Measurements from ENCODE around the gene NFATC2. TPM values are rescaled to one million over a fixed set of nuclear protein-coding genes. Genes with fewer than 3 reads are reported as not detected.

NFATC2 gene
- total RNA-seq, 3 donors from 2014 or later, result 5.9 to 11.9 (median 10.2) TPM

DNA sequence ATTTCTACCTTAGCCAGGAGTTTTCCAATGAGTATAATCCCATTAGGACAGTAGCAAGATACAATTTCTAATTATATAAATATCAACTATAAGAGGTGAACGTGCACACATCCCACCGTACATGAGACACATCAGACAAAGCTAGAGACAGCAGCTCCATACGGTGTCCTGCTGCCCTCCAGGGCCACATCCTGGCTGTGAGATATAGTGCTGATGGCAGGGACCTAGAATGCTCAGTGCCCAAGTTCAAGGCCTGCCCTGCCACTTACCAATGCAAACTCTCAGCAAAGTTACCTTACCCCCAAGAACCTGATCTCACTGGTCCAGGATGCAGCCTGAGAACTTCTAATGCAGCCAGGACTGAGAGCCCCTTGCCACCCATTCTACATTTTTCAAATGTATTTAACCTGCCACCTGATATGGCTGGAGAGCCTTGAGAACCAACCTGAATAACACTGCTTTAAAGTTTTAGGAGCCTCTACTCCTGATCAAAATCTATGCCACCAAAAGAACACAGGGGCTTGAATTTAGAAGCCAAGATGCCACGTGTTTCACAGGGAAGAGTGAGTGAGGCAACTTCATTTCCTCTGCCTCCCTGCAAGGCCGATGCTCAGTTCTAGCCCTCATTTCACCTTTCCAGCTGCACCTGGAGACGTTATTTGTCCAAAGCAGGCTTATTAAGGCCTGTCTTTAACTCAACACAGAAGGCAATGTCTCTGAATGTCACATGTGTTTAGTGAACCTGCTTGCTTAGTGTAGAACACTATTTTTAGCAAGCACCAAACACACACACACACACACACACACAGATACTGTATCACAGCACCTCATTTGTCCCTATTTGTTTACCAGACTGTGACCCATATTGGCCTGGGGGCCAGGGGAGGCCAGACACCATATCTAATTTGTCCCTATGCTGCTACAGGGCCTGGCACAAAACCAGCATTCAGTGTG is 6.1 kb downstream of the NFATC2 start:
- Histone ChIP-seq H3K36me3 (no peaks in the 10 kb centered on the region), H3K27ac (no peak overlapping the region), H3K27me3 (no peaks in the 10 kb centered on the region), H3K4me1 (peaks cover 0 to under 1% of the 10 kb centered on the region in 2 donors), H3K4me3 (no peak overlapping the region), H3K9me3 (no peaks in the 10 kb centered on the region)
- no peak for DNase-seq (ENCODE audit: low spot score in 2 of 2)
- TF ChIP-seq POLR2A (IDR thresholded peaks at IDR 0.05) (no peak), POLR2AphosphoS5 (IDR thresholded peaks at IDR 0.05) (no peak)
- TF ChIP-seq, protein P1, sequence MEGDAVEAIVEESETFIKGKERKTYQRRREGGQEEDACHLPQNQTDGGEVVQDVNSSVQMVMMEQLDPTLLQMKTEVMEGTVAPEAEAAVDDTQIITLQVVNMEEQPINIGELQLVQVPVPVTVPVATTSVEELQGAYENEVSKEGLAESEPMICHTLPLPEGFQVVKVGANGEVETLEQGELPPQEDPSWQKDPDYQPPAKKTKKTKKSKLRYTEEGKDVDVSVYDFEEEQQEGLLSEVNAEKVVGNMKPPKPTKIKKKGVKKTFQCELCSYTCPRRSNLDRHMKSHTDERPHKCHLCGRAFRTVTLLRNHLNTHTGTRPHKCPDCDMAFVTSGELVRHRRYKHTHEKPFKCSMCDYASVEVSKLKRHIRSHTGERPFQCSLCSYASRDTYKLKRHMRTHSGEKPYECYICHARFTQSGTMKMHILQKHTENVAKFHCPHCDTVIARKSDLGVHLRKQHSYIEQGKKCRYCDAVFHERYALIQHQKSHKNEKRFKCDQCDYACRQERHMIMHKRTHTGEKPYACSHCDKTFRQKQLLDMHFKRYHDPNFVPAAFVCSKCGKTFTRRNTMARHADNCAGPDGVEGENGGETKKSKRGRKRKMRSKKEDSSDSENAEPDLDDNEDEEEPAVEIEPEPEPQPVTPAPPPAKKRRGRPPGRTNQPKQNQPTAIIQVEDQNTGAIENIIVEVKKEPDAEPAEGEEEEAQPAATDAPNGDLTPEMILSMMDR (IDR thresholded peaks at IDR 0.05), result no peak
- intact Hi-C loops (cut with DNase I; ENCODE audit: low total_unique reads), result no loop called here

DNA sequence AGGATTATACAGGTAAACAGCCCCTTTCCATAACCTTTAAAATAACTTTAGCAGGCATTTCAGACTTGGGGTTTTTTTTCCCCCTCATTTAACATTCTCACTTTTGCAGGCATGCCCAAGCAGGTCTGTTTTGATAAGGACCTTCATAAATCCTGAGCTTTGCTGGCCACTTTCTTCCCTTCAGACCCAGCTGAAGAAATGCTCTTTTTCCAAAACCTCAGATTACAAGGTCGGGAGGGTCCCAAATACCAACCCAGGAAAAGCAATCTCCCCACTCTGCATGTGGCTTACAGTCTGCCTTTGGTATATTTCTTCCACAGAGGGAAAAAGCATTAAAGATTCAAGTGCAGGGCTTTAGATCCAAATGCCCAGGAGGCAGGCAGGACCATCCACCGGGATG is 6.8 kb downstream of the NFATC2 start:
- intact Hi-C loops (cut with DNase I; ENCODE audit: low total_unique reads), result loop anchor here (2.0 kb wide), 1 partner anchor 71 kb away; no protein-coding TSS in a partner anchor
- Histone ChIP-seq H3K27ac (no peak overlapping the region), H3K9me3 (no peaks in the 10 kb centered on the region), H3K27me3 (no peaks in the 10 kb centered on the region), H3K36me3 (no peaks in the 10 kb centered on the region), H3K4me3 (no peak overlapping the region), H3K4me1 (no peaks in the 10 kb centered on the region)
- DNase-seq (ENCODE audit: low spot score in 2 of 2), result no peak
- TF ChIP-seq POLR2AphosphoS5 (IDR thresholded peaks at IDR 0.05) (no peak), POLR2A (IDR thresholded peaks at IDR 0.05) (no peak)
- TF ChIP-seq, protein P1 (IDR thresholded peaks at IDR 0.05), result no peak

DNA sequence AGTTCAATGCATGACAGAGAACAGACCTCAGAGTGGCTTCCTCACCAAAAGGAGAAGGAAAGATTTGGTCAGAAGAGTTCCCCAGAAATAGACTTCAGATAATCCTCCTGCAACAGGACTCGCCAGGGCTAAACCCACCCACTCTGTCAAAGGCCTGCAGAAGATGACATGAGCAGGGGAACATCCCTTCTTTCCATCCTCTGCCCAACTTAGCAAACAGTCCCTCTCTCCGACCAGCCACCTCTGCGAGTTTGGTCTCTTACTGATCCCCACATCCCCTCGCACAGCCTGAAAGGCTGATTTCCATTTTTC is 7.5 kb downstream of the NFATC2 start:
- H3K27ac ChIP-seq, result no peak overlapping the region
- H3K4me1 ChIP-seq, result no peaks in the 10 kb centered on the region
- H3K4me3 ChIP-seq, result no peak overlapping the region
- intact Hi-C loops (cut with DNase I; ENCODE audit: low total_unique reads), result loop anchor here (2.0 kb wide), 1 partner anchor 70 kb away; no protein-coding TSS in a partner anchor
- H3K9me3 ChIP-seq, result no peaks in the 10 kb centered on the region
- H3K36me3 ChIP-seq, result no peaks in the 10 kb centered on the region
- DNase-seq (ENCODE audit: low spot score in 2 of 2), result no peak
- no peaks in the 10 kb centered on the region for H3K27me3 ChIP-seq
- TF ChIP-seq POLR2A (IDR thresholded peaks at IDR 0.05), result no peak
- TF ChIP-seq, protein P1 (IDR thresholded peaks at IDR 0.05), result no peak
- no peak for TF ChIP-seq POLR2AphosphoS5 (IDR thresholded peaks at IDR 0.05)

DNA sequence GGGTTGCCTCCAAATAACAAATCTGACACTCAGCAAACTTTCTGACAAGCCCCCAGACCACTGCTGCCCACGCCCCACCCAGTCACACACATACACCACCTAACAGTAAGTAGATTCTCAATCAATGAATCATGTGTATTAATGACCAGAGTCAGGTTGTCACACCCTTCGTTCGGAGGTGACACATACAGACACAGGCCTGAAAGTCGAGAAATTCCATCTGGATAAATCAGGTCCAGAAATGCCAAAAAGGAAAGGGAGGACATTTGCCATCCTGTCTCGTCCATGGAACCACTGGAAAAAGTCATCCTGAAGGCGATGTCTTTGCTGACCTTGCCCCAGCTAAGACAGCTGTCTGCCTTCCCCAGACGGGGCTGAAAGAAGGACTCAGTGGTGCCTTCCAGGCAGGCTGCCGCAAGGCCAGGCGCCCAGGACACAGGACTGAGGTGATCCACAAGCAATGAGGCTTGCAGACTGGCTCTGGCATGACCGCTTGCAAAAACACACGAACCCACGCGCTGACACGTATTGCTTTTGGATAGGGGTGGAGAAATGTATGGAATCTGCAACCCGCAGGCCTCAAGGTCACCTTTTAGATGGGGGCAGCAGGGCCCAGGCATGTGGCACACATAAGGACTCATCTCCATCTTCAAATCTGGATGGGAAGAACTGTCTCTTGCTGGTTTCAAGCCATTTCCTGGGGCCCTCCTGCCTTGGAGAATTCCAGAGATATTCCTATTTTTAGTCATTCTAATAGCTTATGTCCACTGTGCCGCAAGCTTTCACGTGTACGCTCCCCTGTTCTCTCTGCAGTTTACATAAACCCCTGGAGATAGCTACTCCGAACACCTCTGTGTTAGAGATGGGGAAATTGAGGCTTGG is 9.0 kb downstream of the NFATC2 start:
- Histone ChIP-seq H3K27me3 (no peaks in the 10 kb centered on the region), H3K9me3 (no peaks in the 10 kb centered on the region), H3K27ac (peak overlapping the region; percentile 28 to 61), H3K4me1 (no peaks in the 10 kb centered on the region), H3K4me3 (no peak overlapping the region), H3K36me3 (no peaks in the 10 kb centered on the region)
- no peak for DNase-seq (ENCODE audit: low spot score in 2 of 2)
- TF ChIP-seq POLR2A (IDR thresholded peaks at IDR 0.05), result no peak
- no peak for TF ChIP-seq POLR2AphosphoS5 (IDR thresholded peaks at IDR 0.05)
- TF ChIP-seq, protein P1 (IDR thresholded peaks at IDR 0.05), result no peak
- intact Hi-C loops (cut with DNase I; ENCODE audit: low total_unique reads), result loop anchor here (2.0 kb wide), 1 partner anchor 69 kb away; no protein-coding TSS in a partner anchor

Measured in breast epithelium (tissue), 4 donors.